ENCODE data around the gene SMPDL3A. TPM values are rescaled to one million over a fixed set of nuclear protein-coding genes. Genes with fewer than 3 reads are reported as not detected.
"Not testable (repeated sequence)": the region's sequence is repeated elsewhere in the genome, so short reads cannot be mapped to it uniquely, and the experiment has no call there.

SMPDL3A gene, protein sequence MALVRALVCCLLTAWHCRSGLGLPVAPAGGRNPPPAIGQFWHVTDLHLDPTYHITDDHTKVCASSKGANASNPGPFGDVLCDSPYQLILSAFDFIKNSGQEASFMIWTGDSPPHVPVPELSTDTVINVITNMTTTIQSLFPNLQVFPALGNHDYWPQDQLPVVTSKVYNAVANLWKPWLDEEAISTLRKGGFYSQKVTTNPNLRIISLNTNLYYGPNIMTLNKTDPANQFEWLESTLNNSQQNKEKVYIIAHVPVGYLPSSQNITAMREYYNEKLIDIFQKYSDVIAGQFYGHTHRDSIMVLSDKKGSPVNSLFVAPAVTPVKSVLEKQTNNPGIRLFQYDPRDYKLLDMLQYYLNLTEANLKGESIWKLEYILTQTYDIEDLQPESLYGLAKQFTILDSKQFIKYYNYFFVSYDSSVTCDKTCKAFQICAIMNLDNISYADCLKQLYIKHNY
- 6.1 and 8.4 TPM in 2 replicates for total RNA-seq (2014; rRNA removed; shearing (Covaris generic))
- polyA plus RNA-seq (2015; cell fraction: cytosol; rRNA removed) = 5.3 and 6.0 TPM in 2 replicates
- 7.3 and 8.9 TPM in 2 replicates for polyA plus RNA-seq (2015; cell fraction: nucleus; rRNA removed)

DNA sequence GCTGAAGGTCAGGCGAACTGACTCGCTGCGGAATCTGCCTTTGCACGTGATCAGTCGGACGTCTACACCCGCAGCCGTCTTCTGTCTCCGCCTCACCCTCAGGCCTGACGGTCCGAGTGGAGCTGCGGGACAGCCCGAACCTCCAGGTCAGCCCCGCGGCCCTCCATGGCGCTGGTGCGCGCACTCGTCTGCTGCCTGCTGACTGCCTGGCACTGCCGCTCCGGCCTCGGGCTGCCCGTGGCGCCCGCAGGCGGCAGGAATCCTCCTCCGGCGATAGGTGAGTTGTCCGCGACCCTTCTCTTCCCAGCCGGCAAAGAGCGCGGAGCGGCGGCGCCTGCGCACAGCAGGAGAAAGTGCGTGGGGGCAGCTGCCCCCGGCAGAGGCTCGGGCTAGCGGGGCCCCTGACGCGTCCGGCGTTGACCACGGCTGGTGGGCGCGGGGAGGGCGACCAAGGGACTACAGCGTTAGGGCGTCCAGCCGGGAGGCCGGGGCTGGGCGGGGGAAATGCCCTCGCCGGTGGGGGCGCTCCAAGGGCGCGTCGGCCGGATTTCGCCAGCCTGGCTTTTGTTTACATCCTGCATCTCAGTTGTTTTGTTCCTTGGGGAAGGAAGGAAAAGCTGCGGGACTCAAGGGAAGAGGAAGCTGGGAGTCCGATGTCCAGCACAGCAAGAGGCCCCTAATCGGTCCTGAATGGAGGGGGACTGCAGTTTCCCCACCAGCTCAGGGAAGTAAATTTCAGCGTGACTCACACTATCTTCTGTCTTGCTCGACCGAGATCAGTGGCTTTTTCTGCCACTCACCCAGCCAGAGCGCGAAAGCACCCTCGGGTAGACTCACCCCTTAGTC lies at the start of gene SMPDL3A:
SMPDL3A (plus strand) TSS at position 77 of the 846 bp plus-strand sequence; CDS start at position 166, 89 bp downstream.
- peak; percentile 82 for DNase-seq (ENCODE audit: low read depth)

DNA sequence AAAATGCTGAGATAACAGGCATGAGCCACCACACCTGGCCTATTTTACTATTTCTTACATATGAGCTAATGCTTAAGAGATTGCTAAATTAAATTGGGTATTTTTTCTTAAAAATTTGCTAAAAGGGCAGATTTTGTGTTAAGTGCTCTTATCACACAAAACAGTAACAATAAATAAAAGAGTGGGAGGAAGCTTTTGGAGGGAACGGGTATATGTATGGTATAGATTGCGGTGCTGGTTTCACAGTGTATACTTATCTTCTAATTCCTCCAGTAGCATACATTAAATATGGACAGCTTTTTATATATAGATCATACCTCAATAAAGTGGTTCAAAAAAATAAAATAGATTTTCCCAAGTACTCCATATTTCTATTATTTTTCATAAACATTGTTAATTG lies 49.0 kb upstream of the SMPDL3A start:
- no peak for DNase-seq (ENCODE audit: low read depth)

DNA sequence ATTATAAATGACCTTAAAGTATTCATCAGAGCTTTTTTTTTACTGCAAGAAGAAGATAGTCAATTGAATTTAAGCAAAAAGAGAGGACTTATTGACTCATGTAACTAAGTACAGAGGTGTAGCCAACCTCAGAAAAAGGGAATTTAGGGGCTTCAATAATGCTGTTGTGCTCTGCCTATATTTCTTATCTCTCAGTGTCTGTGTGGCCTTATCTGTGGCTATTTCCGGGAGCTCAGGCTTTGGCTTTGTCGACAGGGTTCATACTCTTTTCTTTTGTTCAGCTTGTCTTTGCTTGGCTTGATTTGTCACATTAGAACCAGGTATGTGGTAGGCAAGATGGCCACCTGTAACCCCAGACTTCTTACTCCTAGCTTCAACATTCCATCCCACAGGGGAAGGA lies 48.1 kb upstream of the SMPDL3A start:
- DNase-seq (ENCODE audit: low read depth) = no peak

DNA sequence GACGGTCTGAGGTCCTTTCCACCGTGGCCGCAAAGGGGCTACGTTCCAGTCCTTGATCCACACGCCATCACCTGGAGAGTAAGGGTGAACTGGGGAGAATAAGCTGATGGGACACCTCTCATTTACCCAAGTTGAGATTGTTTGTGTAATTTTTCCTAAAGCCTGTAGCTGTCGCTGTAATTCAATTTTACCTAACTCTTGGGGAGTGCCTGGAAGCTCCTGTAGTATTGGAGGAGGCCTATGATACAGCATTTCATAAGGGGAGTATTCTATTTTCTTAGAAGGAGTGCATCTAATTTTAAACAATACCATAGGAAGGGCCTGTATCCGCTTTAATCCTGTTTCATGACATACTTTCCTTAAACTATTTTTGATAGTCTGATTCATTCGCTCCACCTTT lies 44.8 kb upstream of the SMPDL3A start:
- DNase-seq (ENCODE audit: low read depth) = peak; percentile 11

DNA sequence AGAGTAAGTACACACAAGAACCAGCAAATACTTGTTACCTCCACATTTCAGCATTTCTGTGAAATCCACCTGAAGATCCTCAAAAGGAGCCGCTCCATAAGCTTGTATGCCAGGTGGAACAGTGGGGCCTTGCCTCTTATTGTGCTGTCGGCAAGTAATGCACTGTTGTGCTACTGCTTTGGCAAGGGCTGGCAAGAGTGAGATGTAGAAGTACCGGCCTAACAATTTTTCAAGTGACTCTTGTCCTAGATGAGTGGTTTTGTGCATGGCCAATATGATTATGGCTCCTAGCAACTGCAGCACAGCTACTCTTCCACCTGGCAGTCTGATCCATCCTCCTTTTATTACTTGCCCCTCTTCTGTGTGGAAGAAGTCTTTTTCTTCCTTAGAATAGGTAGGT lies 44.2 kb upstream of the SMPDL3A start:
- DNase-seq (ENCODE audit: low read depth) = not testable (repeated sequence)

DNA sequence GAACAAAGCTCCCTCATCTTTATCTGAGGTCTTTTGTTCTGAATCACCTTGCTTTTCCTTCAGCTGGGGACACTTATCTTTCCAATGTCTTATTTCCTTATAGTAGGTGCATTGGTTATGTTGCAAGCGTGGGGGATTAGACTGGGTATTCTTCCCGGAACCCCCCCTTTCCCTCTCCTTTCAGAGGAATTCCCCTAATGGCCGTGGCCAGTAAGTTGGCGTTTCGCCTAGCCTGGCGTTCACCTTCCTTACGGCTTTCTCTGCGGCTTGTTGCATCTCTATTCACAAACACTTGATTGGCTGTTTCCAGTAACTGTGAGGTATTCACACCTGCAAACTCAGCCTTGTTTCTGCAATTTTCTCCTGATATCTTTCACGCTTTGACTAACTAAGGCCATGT lies 42.4 kb upstream of the SMPDL3A start:
- DNase-seq (ENCODE audit: low read depth) = no peak

DNA sequence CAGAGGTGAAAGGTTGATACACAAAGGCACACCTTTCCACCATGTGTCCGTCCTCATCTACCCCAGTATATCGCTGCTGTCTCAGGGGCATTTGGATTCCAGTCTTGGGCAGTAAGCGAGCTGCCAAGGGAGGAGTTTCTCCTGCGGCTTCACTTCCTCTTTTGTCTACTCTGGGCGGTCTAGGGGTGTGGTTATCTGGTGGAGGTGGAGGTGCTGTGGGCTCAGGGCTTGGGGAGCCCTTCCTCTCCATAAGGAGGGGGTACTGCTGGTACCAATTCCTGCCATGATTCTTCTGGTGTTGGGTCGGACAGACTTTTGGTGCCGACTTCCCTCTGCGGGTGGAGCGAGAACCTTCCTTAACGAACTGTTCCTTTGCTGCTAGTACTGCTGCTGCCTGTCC lies 41.5 kb upstream of the SMPDL3A start:
- DNase-seq (ENCODE audit: low read depth) = no peak

DNA sequence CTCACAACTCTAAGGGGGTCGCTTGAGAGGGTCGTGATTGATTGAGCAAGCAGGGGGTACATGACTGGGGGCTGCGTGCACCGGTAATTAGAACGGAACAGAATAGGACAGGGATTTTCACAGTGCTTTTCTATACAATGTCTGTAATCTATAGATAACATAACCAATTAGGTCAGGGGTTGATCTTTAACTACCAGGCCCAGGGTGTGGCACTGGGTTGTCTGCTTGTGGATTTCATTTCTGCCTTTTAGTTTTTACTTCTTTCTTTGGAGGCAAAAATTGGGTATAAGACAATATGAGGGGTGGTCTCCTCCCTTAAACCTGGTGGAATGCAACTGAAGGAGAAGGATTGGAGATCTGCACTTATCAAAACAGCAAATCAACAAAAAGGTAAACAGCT lies 40.1 kb upstream of the SMPDL3A start:
- not testable (repeated sequence) for DNase-seq (ENCODE audit: low read depth)

DNA sequence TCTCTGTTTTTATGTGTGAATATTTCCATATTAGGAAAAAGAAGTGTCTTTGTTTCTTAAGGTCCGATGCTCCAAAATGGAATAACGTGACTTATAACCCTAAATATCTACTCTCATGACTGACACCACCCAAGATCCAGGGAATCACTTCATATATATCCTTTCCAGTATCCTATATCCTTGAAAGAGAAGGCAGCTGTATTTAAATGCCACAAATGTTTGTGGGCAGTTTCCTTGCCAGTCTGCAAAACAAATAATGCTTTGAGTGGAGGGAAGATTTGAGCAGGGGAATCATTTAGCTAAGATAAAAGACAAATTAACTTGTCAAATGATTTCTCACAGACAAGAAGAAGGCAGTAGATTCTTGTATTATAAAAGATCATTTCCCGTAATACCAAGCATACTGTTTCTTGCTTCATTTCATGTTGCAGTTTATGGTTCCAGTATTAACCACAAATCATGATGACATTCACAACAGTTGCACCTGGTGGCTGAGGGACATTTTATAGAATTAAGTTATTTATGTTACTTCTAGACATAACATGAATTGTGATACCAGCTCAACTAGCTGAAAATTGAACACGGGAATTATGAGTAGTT lies 39.5 kb upstream of the SMPDL3A start:
- DNase-seq (ENCODE audit: low read depth) = no peak

DNA sequence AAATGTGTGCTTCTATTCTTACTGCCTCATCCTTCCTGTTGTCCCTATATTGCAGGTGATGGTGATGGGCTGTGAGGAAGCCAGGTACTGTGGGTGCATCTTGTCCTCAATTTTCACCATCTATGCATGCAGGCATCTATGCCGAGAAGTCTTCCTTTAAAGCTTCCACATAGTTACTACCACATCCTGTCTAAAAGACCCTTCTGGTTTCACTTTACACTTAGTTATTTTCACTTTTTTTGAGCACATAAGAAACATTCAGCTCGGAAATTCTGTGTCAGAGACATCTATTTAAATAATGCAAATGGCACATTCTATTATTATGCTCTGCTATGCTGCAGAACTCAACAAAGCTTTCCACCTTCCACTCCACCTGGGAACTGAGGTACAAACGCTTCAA lies 37.7 kb upstream of the SMPDL3A start:
- DNase-seq (ENCODE audit: low read depth) = no peak

DNA sequence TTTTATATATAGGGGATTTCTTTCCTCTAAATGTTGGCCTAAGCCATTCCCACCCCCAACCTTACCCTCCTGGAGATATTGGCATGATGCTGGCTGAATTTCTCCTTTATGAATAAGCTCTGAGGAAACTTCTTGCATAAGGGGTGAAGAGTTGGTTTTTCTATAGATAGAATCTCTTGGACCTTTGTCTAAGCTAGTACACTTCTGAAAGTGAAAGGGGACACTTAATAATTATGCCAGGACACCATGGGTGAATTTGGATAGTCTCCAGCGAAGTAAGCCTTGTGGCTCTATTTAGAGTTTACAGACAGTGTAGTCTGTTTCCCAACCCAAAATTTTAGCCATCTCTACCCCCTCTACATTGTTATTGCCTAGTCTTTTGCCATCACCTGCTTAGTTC lies 36.6 kb upstream of the SMPDL3A start:
- no peak for DNase-seq (ENCODE audit: low read depth)

DNA sequence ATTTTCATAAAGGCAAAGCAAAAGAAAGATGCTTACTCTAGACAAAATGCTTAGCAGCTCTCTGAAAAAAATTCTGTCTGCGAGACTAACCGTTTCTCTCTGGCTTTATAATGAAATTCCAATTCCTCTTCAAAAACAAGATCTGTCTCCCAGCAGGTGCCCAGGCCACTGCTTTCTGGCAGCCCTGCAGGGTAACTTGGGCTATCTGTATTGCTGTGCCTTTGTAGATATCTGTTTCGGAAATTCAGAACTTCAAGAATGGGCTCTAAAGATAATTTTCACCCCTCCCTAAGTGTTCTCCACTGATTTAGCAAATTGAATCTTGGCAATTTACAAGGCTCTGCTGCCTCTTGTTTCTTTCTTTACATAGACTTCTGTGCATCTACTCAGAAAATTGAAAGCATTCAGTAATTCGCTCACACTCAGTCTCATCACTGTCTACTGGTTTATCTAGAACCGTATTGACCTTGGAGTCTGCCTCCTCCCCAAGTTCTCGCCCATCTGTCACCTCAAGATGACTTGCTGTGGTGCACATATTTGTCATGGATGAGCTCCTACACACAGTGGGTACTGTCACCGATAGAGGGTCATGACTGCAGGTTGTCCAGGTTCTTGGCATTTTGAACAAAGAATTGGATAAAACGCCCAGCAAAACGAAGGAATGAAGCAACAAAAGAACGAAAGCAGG lies 35.9 kb upstream of the SMPDL3A start:
- no peak for DNase-seq (ENCODE audit: low read depth)

DNA sequence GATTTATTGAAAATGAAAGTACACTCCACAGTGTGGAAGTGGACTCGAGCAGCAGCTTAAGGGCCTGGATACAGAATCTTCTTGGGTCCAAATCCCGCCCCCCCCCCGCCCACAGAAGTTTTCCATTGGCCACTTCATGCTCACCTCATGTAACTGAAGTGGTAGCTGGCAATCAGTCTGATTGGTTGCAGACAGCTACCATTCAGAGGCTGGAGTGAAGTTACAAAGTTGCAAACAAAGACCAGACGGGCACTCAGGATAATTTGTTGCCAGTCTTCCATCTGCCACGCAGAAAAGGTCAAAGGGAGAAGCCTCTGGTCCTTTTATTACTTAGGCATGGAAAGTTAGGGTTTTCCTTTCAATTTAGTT lies 35.4 kb upstream of the SMPDL3A start:
- DNase-seq (ENCODE audit: low read depth) = no peak

DNA sequence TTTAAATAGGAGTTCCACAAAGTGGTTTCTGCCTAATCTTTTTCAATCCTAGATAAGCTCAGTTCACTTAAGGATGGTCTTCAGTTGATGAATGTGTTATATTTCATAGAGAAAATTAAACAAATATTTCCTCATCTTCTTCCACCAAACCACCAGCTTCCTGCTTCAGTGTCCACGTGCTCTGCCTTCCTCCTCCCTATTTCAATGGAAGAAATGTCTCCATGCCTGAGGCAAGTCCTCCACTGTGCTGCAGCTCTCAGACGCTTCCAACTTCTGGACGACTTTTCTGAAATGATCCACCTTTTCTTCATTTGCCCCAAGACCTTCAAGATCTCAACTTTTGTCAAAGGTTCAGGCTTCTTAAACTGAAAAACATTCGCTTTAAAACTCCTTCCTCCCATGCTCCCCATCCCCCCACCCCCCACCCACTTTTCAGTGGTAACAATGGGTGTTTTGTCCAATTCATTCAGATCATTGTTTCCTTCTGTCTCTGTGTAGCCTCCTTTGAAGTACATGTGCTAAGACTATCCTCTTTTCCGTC lies 34.8 kb upstream of the SMPDL3A start:
- no peak for DNase-seq (ENCODE audit: low read depth)

DNA sequence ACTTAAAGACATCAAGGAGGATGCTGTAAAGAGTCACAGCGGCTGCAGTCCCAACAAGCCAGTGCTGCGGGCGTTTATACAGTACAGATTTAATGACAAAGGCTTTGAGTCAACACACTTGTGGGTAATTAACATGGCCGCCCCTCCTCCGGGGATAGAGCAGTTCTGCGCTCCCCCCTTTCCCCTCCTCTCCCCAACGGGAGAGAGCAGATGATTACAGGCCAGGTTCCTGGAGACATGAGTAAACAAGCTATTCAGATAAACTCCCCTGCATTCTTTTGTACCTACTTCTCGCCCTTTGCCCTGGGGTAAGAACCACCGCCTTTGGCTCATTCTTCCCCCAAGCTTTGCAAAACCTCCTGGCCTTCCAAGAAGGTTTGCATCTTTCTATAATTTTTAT lies 33.2 kb upstream of the SMPDL3A start:
- DNase-seq (ENCODE audit: low read depth) = no peak

DNA sequence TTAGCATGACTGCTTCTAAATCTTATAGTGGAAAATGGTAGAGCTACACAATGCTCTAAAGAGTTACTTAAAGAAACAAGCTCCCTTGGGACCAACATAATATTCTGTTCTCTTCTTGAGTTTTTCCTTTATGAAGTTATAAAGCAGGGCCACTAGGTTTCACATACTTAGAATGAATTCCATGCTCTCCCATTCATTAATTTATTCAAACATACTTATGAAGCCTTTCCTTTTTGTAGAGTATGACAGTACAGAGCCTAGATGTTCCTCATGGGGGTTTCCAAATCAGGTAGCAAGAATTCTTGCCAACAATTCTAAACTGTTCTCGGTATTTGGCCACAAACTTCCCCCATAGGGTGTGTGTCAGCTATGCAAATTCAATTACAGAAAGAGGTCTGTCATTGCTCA lies 30.1 kb upstream of the SMPDL3A start:
- DNase-seq (ENCODE audit: low read depth) = no peak

DNA sequence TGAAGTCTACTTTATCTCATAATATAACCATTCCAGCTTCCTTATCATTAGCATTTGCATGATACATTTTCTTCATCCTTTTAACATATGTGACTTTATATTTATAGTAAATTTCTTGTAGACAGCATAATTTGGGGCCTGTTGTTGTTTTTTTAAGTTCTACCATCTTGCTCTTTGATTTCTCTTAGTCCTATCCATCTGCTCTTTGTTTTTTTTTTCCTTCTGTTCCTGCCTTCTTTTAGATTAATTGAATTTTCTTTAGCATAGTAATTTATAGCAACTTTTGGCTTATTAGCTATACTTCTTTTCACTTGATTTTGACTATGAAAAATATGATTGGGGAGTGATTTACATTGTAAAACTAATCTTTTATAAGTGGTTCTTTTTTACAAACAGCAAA lies 28.7 kb upstream of the SMPDL3A start:
- no peak for DNase-seq (ENCODE audit: low read depth)

DNA sequence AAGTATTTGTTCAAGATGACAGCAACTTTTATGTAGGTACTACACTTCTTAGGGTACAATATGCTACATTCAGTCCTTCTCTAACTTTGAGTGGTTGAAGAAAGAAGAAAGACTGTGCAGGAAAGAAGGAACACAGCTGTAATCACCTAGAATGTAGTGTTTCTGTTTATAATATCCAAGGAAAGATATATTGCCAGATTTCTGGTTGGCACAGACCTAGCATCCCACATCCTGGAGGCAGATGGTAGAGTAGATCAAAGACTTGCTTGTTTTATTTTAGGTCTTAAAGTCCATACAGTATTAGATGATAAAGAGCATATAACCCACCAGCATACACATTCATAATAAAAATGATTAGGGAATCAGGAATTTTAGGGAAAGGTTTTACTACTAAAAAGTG lies 22.8 kb upstream of the SMPDL3A start:
- DNase-seq (ENCODE audit: low read depth) = no peak

DNA sequence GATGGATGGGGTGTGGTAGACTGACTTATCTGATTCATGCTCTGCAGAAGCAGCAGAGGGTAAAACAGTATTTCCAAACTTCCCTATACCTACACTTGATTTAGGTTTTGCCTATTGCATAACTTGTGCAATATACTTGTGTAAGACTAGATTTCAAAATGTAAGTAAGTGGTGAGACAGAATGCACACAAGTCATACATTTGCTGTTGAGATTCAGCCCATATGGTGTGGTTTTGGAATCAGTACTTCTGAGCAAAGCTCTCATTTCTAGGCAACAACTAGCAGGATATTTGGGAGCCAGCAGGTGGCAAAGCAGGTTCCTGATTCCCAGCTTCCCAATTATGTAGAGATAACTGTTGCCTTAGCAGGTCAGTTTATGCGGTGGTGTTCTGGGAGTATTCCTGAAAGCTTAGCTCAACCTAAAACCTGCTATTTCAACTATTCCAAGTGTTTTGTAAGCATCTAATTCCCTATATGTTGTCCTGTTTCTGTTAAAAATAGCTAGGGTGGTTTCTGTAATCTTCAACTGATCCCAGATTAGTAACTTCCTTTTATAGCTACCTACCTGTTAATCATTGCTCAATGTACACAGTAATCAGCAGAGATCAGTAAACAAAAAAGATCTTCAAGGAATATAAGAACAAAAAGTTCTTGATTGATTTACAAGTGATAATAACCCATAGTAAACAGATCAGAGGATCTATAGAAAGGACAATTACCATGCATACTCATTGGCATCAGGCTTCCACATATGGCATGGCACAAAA lies 18.0 kb upstream of the SMPDL3A start:
- DNase-seq (ENCODE audit: low read depth) = no peak

DNA sequence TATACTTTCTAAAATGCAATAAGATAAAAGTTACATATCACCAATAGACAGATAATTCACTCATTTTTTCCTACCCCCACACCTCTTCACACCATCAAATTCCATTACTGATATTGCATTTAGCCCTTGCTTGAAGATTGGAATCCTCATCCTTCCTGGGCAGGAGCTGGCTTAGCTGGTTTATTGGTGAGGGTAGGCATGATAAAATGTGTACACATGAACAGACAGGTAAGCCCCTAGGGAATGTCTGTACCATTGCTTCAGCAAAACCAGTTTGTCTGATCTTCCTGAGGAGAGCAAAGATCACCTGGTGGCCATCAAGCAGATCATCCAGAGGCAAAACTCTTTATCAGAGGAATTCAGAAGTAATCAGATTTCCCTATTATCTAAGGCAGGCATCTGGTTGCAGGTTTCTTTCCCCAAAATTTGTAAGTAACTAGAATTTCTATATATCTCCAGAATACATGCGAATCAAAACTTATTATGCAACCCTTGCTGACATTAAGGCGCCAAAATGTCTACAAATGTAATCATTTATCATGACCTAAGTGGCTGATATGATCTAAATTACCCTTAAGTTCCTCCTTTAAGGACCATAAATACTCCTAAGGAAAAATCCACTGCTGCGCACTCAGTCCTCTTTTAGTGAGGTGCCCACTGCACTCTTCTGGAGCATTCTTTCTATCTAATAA lies 16.2 kb upstream of the SMPDL3A start:
- DNase-seq (ENCODE audit: low read depth) = no peak
